ENCODE data around the gene CEMP1.

GRCh38 chr16:2497695-2498484 is 33.3 kb downstream of the CEMP1 start:
- TF ChIP-seq CTCF (IDR thresholded peaks at IDR 0.05) (no peak), POLR2AphosphoS5 (IDR thresholded peaks at IDR 0.05) (no peak)
